NCI-H510A (cell line): ENCODE data around the gene APOBEC3H.
"Not testable (repeated sequence)": the region's sequence is repeated elsewhere in the genome, so short reads cannot be mapped to it uniquely, and the experiment has no call there.

Experiments
- DNase-seq: peaks from one replicate; lab custom pipeline; 2025; lab: John Stamatoyannopoulos, UW

Gene APOBEC3H

DNA sequence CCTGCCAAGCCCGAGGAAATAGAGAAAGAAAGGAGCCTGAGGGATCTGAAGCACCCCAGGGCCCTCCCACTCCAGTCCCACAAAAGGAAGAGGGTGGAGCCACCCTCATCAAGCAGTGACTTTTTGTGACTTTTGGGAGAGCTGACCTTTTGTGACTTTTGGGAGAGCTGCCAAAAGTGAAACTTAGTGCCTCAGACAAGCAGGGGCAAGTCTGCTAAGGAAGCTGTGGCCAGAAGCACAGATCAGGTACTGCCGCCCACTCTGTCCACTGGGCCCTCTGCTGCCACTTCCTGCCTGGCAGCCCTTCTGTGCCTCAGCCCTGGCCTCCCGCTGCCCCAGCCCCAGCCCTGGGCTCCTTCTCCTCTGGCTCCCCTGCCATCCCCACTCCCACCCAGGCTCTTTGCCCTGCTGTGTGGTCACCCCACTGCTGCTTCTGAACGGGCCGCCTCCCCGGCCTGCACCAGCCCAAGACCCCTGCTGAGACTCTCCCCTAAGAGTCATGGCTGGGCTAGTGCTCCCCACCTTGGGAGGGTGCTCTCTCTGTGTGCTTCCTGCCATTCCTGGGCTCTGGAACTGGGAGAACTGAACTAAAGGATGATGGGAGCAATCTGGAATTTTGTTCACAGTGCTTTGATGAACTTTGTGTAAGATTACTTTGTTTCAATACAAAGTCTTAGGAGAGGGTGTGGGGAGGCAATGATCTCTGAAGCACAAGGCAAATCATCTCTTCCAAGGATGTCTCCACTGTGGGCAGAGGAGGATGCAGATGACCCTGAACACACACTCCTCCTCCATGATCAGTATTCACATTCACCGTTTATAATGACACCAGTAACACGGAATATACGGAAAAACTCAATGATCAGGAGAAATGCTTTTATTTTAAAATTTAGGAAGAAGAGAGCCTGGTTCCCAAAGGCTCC is at the start of gene APOBEC3H:
Gene APOBEC3H (plus strand): TSS at position 147 of the 923 bp plus-strand sequence. CDS start 3,035 bp downstream, outside the sequence.
- no peak for DNase-seq

DNA sequence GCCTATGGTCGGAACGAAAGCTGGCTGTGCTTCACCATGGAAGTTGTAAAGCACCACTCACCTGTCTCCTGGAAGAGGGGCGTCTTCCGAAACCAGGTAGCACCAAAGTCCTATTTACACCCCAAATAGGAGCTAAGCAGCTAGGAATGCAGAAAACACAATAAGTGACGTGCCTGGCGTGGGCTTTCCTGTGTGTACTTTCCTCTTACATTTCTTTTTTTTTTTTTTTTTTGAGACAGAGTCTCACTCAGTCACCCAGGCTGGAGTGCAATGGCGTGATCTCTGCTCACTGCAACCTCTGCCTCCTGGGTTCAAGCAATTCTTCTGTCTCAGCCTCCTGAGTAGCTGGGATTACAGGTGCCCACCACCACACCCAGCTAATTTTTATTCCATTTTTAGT is 47.6 kb upstream of the APOBEC3H start:
- DNase-seq: not testable (repeated sequence)

GRCh38 chr22:39051844-39052495 is 45.1 kb upstream of the APOBEC3H start:
- not testable (repeated sequence) for DNase-seq

DNA sequence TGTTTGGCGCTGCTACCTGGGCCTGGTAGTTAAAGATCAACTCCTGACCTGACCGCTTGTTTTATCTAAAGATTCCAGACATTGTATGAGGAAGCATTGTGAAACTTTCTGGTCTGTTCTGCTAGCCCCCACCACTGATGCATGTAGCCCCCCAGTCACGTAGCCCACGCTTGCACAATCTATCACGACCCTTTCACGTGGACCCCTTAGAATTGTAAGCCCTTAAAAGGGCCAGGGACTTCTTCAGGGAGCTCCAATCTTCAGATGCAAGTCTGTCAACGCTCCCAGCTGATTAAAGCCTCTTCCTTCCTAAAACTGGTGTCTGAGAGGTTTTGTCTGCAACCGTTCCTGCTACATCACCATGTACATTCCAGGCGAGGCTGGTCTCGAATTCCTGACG is 41.4 kb upstream of the APOBEC3H start:
- DNase-seq: no peak

DNA sequence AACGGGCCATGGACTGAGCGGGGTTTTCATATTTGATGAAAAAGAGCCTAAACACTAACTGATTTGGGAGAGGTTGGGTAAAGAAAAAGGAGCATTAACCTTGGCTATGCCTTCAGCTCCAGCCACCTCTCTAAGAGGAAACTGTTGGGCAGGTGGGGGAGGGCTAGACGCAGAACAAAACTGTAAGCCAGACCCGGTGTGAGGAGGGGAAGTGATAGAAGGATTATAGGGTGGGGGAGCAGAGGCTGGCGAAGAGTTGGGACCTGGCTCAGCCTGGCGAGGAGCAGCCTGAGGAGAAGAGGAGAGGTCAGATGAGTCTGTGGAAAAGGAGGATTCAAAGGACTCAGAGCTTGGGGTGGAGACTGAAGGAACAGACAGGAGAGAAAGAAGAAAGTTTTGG is 35.8 kb upstream of the APOBEC3H start:
- DNase-seq: not testable (repeated sequence)

GRCh38 chr22:39061951-39062350 is 35.1 kb upstream of the APOBEC3H start:
- DNase-seq: not testable (repeated sequence)

- DNase-seq: not testable (repeated sequence)
Measured at GRCh38 chr22:39063904-39064303, 33.1 kb upstream of the APOBEC3H start.

- not testable (repeated sequence) for DNase-seq
Measured at GRCh38 chr22:39066442-39067276, 30.4 kb upstream of the APOBEC3H start.

DNA sequence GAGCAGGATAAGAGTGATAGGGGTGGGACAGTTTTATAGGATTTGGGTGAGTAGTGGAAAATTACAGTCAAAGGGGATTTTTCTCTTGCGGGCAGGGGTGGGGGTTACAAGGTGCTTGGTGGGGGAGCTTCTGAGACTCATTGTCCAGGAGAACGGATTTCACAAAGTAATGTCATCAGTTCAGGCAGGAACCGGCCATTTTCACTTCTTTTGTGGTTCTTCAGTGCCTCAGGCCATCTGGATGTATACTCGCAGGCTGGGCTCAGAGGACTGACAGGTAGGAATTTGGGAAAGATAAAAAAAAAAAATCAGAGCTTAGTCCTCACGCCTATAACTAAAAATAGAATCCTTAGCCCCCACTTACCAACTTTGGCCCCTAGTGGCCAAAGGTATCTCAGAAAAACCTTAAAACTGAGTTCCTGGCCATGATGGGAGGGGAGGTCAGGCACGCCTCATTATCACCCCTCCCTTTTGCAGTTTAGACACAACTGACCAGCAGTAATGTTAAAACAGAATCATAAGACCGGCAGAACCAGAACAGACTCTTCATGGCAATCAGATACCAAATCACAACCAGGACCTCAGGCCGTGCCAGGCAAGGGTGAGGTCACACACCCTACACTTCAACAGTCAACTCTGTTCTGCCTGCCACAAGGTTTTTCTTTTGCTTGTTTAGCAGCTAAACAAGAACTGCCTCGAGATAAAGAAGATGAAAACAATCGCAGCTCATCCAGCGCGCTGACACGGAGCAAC is 28.8 kb upstream of the APOBEC3H start:
- no peak for DNase-seq

DNA sequence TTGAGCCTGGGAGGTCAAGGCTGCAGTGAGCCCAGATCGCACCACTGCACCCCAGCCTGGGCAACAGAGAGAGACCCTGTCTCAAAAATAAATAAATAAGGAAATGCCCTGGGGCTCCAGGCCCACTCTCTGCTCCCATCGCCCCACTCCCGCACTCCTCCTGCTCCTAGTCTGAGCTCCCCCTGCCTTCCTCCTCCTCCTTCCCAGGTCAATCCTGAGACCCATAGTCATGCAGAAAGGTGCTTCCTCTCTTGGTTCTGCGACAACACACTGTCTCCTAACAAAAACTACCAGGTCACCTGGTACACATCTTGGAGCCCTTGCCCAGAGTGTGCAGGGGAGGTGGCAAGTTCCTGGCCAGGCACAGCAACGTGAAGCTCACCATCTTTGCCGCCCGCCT is 26.9 kb upstream of the APOBEC3H start:
- no peak for DNase-seq

DNA sequence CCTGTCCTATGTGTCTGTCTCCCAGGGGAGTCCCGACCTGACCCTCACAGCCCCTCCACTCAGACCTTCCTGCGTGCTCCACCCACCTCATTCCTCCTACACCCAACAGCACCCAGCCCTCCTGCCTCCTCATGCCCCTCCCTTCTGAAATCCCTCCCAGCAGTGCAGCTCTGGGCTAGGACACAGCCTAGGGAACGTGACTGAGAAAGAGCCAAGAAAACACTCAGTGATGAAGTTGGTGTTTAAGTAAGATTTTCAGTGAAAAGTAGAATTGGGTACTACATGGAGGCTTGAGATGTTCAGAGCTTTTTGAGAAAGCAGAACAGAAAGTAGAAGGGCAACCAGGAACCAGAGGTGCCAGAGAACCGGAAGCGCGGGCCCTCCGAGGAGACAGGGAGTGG is 24.5 kb upstream of the APOBEC3H start:
- not testable (repeated sequence) for DNase-seq

- no peak for DNase-seq
Measured at GRCh38 chr22:39073981-39074380, 23.1 kb upstream of the APOBEC3H start.

DNA sequence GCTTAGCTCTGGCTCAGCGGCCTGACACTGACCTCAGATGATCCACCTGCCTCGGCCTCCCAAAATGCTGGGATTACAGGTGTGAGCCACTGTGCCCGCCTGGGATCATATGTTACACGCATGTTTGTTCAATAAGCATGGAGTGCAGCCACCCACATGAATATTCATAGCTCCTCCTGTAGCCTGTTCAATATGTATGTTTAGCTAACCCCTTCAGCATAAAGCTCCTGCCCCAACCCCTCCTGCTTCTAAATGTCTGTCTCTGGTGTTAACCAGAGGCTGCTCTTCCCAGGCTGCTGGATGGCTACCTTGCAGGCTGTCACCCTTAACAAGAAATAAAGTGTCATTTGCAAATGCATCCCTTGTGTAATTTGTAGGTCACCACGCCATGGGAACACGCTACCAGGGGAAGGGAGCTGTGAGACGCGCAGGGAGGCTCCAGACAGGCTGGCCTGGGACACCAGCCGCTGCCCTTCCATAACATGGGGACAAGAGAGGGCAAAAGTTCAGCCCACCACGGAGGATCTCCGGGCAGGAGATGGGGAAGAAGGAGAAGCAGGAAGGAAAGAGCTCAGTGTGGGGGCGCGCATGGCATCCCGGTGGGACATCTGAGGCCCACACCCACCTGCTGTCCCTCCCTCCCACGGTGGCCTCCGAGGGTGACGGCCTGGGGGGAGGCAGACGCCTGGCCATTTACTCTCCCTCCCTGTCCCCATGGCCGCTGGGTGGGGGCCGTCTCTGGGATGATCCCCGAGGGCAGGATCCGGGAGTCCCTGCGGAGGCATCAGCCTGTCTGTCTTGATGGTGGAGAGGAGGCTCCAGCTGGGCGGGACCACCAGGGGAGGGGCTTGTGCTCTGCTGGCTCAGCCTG is 20.7 kb upstream of the APOBEC3H start:
- DNase-seq: not testable (repeated sequence)

DNA sequence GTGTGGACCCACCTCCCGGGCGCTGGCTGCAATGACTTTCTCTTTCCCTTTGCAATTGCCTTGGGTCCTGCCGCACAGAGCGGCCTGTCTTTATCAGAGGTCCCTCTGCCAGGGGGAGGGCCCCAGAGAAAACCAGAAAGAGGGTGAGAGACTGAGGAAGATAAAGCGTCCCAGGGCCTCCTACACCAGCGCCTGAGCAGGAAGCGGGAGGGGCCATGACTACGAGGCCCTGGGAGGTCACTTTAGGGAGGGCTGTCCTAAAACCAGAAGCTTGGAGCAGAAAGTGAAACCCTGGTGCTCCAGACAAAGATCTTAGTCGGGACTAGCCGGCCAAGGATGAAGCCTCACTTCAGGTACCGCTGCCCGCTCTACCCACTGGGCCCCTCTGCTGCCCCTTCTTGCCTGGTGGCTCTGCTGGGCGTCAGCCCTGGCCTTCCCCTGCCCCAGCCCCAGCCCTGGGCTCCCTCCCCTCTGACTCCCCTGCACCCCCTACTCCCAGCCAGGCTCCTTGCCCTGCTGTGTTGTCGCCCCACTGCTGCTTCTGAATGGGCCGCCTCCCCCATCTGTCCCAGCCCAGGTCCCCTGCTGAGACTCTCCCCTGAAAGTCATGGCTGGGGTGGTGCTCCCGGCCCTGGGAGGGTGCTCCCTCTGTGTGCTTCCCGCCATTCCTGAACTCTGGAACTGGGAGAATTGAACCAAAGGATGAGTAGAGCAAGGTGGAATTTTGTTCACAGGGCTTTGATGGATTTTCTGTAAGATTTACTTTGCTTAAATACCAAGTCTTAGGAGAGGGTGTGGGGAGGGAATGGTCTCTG is 19.8 kb upstream of the APOBEC3H start, which contains the start of gene APOBEC3G:
Gene APOBEC3G (plus strand): TSS at position 250 of the 815 bp plus-strand sequence. CDS start 87 bp downstream, at position 337.
- DNase-seq: not testable (repeated sequence)

DNA sequence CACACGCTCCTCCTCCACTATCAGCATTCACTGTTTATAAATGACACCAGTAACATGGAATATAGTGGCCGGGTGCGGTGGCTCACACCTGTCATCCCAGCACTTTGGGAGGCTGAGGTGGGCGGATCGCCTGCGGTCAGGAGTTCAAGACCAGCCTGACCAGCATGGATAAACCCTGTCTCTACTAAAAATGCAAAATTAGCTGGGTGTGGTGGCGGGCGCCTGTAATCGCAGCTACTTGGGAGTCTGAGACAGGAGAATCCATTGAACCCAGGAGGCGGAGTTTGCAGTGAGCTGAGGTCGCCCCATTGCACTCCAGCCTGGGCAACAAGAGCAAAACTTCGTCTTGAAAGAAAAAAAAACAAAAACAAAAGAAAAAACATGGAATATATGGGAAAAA is 19.1 kb upstream of the APOBEC3H start:
- DNase-seq: not testable (repeated sequence)

DNA sequence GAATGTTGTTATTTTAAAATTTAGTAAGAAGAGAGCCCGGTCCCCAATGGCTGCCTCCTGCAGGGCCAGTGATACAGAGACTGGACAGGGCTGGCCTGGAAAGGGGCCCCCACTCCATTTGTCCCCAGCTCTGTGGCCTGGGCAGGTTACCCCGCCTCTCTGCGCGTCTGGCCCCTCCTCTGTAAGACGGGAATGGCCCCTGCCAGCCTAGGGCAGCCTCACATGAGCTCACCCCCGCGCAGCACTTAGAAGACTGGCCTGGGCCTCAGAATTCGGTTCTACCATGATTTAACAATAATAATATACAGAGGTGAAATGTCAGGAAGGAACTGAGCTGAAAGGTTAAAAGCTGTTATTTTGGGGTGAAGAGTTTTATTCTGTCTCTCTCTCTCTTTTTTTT is 18.7 kb upstream of the APOBEC3H start:
- DNase-seq: no peak

DNA sequence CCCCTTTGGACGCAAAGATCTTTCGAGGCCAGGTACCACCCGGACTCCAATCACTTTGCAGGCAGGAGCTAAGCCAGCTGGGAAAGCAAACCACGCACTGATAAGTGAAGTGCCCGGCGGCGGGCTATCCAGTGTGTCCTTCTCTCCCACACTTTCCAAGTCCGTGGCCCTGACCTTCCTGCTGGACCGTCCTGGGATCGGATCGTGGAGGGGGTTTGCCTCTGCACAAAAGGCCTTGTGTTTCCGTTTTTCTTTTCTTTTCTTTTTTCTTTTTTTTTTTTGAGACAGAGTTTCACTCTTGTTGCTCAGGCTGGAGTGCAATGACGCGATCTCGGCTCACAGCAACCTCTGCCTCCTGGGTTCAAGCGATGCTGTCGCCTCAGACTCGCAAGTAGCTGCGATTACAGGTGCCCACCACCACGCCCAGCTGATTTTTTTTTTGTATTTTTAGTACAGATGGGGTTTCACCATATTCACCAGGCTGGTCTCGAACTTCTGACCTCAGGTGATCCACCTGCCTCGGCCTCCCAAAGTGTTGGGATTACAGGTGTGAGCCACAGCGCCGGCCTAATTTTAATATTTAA is 17.9 kb upstream of the APOBEC3H start:
- not testable (repeated sequence) for DNase-seq

DNA sequence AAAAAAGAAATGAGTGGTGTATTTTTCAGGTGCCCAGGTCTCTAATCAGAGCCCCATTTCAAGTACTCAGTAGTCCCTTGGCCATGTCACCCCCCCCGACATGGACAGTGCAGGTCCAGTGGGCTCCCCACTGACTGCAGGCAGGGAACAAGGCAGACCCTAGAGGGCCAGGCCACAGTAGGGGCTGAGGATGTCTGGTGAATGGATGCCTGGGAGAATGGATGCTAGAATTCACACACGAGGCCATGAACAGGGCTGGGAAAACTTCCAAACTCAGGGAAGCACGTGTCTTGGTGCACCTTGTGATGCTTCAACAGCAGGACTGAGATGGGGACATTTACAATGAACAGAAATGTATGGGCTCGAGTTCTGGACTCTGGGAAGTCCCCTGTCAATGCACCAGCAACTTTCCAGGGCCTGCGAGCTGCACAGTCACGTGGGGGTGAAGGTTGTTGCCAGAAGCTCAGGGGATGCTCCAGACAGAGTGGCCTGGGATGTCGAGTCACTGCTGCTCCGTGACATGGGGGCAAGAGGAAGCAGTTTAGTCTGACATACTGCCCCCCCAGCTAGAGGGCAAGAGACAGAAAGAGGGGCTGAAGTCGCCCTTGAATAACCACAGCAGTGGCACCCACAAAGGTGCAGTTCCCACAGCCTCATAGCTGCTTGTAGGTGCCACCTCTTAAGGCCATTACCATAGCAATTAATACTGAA is 16.8 kb upstream of the APOBEC3H start:
- no peak for DNase-seq
